Neuron (in vitro differentiated cells): ENCODE data around the gene PIP5K1B.

ENCODE experiments used
- H2AFZ ChIP-seq: one replicate; pipeline ENCODE4 v1.6.1; 2013; ENCODE audit warnings: low read depth, mild to moderate bottlenecking, inconsistent platforms, low read length, moderate library complexity
- H3K27me3 ChIP-seq: one replicate; pipeline ENCODE4 v1.6.1; 2013; ENCODE audit warnings: low read length; ENCODE audit not compliant: insufficient read depth
- H3K36me3 ChIP-seq: one replicate; pipeline ENCODE4 v1.6.1; 2013; ENCODE audit warnings: low read length; ENCODE audit not compliant: insufficient read depth
- H3K4me1 ChIP-seq: one replicate; pipeline ENCODE4 v1.6.1; 2013; ENCODE audit warnings: low read length; ENCODE audit not compliant: insufficient read depth
- H3K4me3 ChIP-seq: 2 replicates; pipeline ENCODE4 v1.5.1; 2013; ENCODE audit warnings: mild to moderate bottlenecking, low read length, moderate library complexity
- H3K9me3 ChIP-seq: one replicate; pipeline ENCODE4 v1.6.1; 2013; ENCODE audit warnings: low read length

Gene PIP5K1B

GRCh38 chr9:68711932-68712331 lies 6.9 kb downstream of the PIP5K1B start:
- H3K4me3 ChIP-seq = no peak overlapping the region
- H2AFZ ChIP-seq = no peak overlapping the region
- no peaks in the 10 kb centered on the region for H3K27me3 ChIP-seq
- H3K36me3 ChIP-seq = no peaks in the 10 kb centered on the region
- H3K4me1 ChIP-seq = peaks cover 4% of the 10 kb centered on the region
- no peaks in the 10 kb centered on the region for H3K9me3 ChIP-seq

DNA sequence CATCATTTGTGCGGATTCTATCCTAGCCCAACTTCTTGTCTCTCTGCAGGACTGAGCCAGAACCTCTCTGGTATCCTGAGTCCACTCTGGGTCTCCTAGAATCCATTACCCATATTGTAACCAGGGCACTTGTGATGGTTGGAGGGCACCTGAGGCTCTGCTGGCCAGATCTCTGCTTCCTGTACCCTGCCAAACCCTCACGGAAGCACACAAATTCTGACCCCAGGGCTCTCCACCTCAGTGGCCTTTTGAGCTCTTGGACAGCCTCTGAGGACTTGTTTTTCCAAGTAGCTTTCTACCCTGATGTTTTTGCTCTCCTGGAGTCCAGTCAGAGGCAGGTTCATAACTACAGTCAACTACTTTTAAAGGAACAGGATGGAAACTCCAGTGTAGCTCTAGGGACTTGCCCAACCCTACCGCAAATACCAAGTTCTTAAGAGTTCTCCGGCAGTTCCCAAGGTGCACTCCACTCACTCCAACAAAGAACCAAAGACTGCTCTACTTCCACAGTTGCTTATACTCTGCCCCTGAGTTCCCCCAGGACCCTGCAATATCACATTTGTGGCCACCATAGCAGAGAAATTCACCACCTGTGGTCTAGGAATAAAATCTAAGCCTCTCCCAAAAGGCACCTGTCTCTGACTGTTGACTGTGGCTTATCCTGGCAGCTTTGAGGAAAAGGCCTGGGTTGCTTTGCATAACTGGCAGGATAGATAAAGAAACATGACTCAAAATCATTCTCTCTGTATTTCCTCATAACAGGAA lies 9.6 kb downstream of the PIP5K1B start:
- Histone ChIP-seq H3K27me3 (no peaks in the 10 kb centered on the region), H3K4me1 (peaks cover 18% of the 10 kb centered on the region), H3K36me3 (no peaks in the 10 kb centered on the region), H3K4me3 (no peak overlapping the region), H3K9me3 (no peaks in the 10 kb centered on the region), H2AFZ (no peak overlapping the region)

DNA sequence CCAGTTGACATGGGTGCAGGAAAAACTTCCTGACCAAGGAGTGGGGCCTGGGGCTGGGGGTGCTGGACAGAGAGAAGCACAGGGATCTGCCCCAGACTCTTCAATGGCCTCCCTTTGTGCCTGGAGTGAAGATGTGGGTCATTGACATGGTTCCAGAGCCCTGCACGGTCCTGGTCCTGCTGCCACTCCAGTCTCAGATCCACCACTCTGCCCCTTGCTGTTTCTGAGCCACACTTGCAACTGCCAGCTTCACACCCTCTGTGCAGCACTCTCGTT lies 10.1 kb downstream of the PIP5K1B start:
- H2AFZ ChIP-seq = no peak overlapping the region
- H3K27me3 ChIP-seq = no peaks in the 10 kb centered on the region
- no peaks in the 10 kb centered on the region for H3K9me3 ChIP-seq
- H3K4me1 ChIP-seq = peaks cover 17% of the 10 kb centered on the region
- H3K36me3 ChIP-seq = no peaks in the 10 kb centered on the region
- H3K4me3 ChIP-seq = no peak overlapping the region

- Histone ChIP-seq H3K27me3 (no peaks in the 10 kb centered on the region), H2AFZ (no peak overlapping the region), H3K4me3 (no peak overlapping the region), H3K36me3 (no peaks in the 10 kb centered on the region), H3K4me1 (peaks cover 17% of the 10 kb centered on the region), H3K9me3 (no peaks in the 10 kb centered on the region)
Observed at GRCh38 chr9:68717552-68718443, 12.8 kb downstream of the PIP5K1B start.

GRCh38 chr9:68719847-68720246 lies 14.8 kb downstream of the PIP5K1B start:
- Histone ChIP-seq H3K36me3 (no peaks in the 10 kb centered on the region), H2AFZ (no peak overlapping the region), H3K27me3 (no peaks in the 10 kb centered on the region), H3K9me3 (no peaks in the 10 kb centered on the region), H3K4me1 (peaks cover 18% of the 10 kb centered on the region), H3K4me3 (no peak overlapping the region)

DNA sequence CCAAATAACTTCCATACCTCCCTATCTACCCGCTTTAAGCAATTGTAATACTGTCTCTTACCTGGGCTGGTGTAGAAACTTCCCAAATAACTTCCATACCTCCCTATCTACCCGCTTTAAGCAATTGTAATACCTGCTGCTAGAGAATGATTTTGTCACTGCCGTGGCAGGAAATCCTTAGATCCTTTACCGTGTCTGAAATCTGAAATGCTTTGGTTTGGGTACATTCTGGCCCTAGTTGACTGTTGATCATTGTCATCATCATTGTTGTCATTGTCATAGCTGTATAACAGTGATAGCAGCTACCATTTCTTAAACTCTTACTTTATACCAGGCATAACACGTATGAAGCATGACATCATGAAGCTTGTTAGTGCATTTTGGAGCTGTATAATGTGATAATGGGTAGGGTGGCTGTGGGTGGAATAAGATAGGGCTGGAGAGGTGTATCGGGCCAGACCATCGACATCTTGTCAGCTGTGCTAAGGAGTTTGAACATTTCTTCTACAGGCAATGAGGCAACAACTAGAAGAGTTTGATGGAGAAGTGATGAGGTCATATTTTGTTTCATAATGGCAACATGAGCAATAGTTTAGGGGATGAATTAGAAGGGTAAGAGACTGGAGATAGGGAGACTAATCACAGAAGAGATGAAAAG lies 15.7 kb downstream of the PIP5K1B start:
- no peaks in the 10 kb centered on the region for H3K27me3 ChIP-seq
- H2AFZ ChIP-seq = no peak overlapping the region
- H3K4me3 ChIP-seq = no peak overlapping the region
- peaks cover 27% of the 10 kb centered on the region for H3K4me1 ChIP-seq
- no peaks in the 10 kb centered on the region for H3K9me3 ChIP-seq
- H3K36me3 ChIP-seq = no peaks in the 10 kb centered on the region

- Histone ChIP-seq H3K27me3 (no peaks in the 10 kb centered on the region), H2AFZ (no peak overlapping the region), H3K36me3 (no peaks in the 10 kb centered on the region), H3K4me3 (no peak overlapping the region), H3K9me3 (no peaks in the 10 kb centered on the region), H3K4me1 (peaks cover 28% of the 10 kb centered on the region)
Observed at GRCh38 chr9:68721666-68722330, 16.8 kb downstream of the PIP5K1B start.

DNA sequence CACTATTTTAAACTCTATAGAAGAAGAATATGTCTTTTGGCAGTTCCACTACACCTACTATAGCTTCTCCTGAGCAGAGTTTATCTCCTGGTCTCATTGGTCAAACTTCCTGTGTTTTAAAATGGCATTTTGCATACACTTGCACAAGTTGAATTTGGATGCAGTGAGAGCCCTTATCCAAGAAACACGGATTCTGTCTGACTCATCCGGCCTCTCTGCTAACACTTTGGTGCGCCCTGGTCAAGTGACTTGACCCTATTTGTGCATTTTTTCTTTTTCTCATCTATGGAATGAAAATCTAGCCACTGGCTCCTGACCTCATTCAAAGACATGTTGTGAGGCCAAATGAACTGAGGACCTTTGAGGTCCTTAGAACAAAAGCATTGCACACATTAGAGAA lies 20.0 kb downstream of the PIP5K1B start:
- peaks cover 11% of the 10 kb centered on the region for H3K4me1 ChIP-seq

GRCh38 chr9:68726489-68726888 lies 21.4 kb downstream of the PIP5K1B start:
- no peaks in the 10 kb centered on the region for H3K27me3 ChIP-seq
- H3K4me1 ChIP-seq = peaks cover 11% of the 10 kb centered on the region
- no peak overlapping the region for H3K4me3 ChIP-seq
- no peaks in the 10 kb centered on the region for H3K36me3 ChIP-seq
- H3K9me3 ChIP-seq = no peaks in the 10 kb centered on the region
- H2AFZ ChIP-seq = no peak overlapping the region

More for the DNA sequence above, 20.0 kb downstream of the PIP5K1B start:
- no peaks in the 10 kb centered on the region for H3K27me3 ChIP-seq
- no peak overlapping the region for H2AFZ ChIP-seq
- H3K36me3 ChIP-seq = no peaks in the 10 kb centered on the region
- no peaks in the 10 kb centered on the region for H3K9me3 ChIP-seq
- H3K4me3 ChIP-seq = no peak overlapping the region

- Histone ChIP-seq H3K4me1 (peaks cover 11% of the 10 kb centered on the region), H3K4me3 (no peak overlapping the region), H3K27me3 (no peaks in the 10 kb centered on the region), H2AFZ (no peak overlapping the region), H3K9me3 (no peaks in the 10 kb centered on the region), H3K36me3 (no peaks in the 10 kb centered on the region)
Observed at GRCh38 chr9:68727636-68728035, 22.6 kb downstream of the PIP5K1B start.

DNA sequence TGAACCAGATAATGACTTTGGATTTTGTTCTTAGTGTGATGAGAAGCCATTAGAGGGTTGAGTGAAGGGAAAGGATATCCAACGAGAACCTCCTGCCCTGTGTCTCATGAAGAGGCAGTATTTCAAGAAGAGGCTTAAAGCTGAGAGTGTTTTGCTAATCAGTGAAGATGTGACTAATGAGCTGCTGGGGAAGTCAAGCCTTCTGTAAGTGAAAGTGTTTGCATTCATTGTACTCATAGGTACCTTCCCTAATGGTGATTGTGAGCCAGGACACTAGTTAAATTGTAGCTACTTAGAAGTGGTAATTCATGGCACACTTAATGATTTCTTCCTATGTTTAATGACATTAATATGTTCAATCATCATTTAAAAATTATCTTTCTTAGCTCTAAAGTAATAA lies 23.7 kb downstream of the PIP5K1B start:
- Histone ChIP-seq H3K4me1 (peaks cover 11% of the 10 kb centered on the region), H3K4me3 (no peak overlapping the region), H3K36me3 (no peaks in the 10 kb centered on the region), H3K27me3 (no peaks in the 10 kb centered on the region), H2AFZ (no peak overlapping the region), H3K9me3 (no peaks in the 10 kb centered on the region)

DNA sequence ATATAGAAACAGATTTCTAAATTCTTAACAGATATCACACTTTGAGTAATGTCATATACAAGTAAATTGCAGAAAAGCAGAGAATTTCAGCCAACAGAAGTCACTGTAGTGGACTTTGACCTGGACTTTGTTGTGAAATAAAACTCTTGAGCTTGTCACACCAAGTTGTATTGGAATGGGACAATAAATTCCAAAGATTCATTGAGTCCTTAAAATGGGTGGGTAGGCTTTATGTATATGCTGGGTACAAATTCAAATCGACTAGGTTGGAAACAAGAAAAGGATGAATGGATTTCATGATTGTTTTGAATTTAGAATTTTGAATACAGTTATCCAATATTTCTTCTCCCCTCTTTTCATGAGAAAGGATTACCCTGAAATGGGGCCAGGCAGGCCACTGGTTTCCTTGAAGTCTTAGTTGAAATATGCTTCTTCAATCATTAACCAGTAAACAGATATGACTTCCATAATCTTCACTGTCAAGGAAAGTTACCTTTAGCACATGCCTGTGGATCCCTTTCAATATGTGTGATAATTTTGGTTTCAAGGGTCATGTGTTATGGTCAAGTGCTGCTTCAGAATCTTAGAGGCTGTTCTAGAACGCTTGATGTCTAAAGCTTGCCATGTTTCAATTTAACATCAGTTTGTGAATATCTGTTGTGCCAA lies 25.7 kb downstream of the PIP5K1B start:
- Histone ChIP-seq H3K4me1 (peaks cover 1% of the 10 kb centered on the region), H3K4me3 (no peak overlapping the region), H3K27me3 (no peaks in the 10 kb centered on the region), H2AFZ (no peak overlapping the region), H3K36me3 (no peaks in the 10 kb centered on the region), H3K9me3 (no peaks in the 10 kb centered on the region)
